Trophoblast cell (in vitro differentiated cells and primary cell): Measurements from ENCODE around the gene RIPK4.

Experiments used
- DNase-seq, 2 donors: peaks; one replicate each; pipeline ENCODE4 v3.0.0-alpha.2; 2016
- H2AFZ ChIP-seq: 2 replicates; pipeline ENCODE4 v1.6.1; 2013; ENCODE audit warnings: low read length, moderate library complexity, mild to moderate bottlenecking; ENCODE audit not compliant: insufficient read depth, poor library complexity
- H2AK5ac ChIP-seq: 2 replicates; pipeline ENCODE4 v1.6.1; 2013; ENCODE audit warnings: mild to moderate bottlenecking, low read length
- H2BK120ac ChIP-seq: 2 replicates; pipeline ENCODE4 v1.6.1; 2013; ENCODE audit warnings: low read length, mild to moderate bottlenecking, moderate library complexity; ENCODE audit not compliant: insufficient read depth, poor library complexity
- H2BK12ac ChIP-seq: 2 replicates; pipeline ENCODE4 v1.6.1; 2013; ENCODE audit warnings: mild to moderate bottlenecking, low read length, moderate library complexity
- H2BK5ac ChIP-seq: 2 replicates; pipeline ENCODE4 v1.6.1; 2013; ENCODE audit warnings: low read length, low read depth, moderate library complexity, mild to moderate bottlenecking; ENCODE audit not compliant: poor library complexity
- H3K14ac ChIP-seq: 2 replicates; pipeline ENCODE4 v1.6.1; 2013; ENCODE audit warnings: mild to moderate bottlenecking, low read length
- H3K18ac ChIP-seq: 2 replicates; pipeline ENCODE4 v1.6.1; 2013; ENCODE audit warnings: mild to moderate bottlenecking, low read length
- H3K23ac ChIP-seq: 2 replicates; pipeline ENCODE4 v1.6.1; 2013; ENCODE audit warnings: low read length
- H3K27ac ChIP-seq: 2 replicates; pipeline ENCODE4 v1.5.1; 2013; ENCODE audit warnings: low read depth, mild to moderate bottlenecking, inconsistent platforms, low read length, moderate library complexity
- H3K27me3 ChIP-seq: 2 replicates; pipeline ENCODE4 v1.6.1; 2013; ENCODE audit warnings: inconsistent platforms, mild to moderate bottlenecking, low read length, moderate library complexity; ENCODE audit not compliant: insufficient read depth
- H3K36me3 ChIP-seq, 2 experiments: 1 replicate in 1 of 2; 2 replicates in 1 of 2; pipeline ENCODE4 v1.6.1; 2013; ENCODE audit warnings: low read length in 2 of 2, mild to moderate bottlenecking in 2 of 2, moderate library complexity in 1 of 2; ENCODE audit not compliant: insufficient read depth in 2 of 2, control insufficient read depth in 1 of 2
- H3K4ac ChIP-seq: 2 replicates; pipeline ENCODE4 v1.6.1; 2013; ENCODE audit warnings: low read depth, mild to moderate bottlenecking, low read length, moderate library complexity
- H3K4me1 ChIP-seq, 2 experiments: 1 replicate in 1 of 2; 2 replicates in 1 of 2; pipeline ENCODE4 v1.6.1; 2013; ENCODE audit warnings: low read length in 2 of 2, mild to moderate bottlenecking in 2 of 2, moderate library complexity in 1 of 2; ENCODE audit not compliant: insufficient read depth in 2 of 2, control insufficient read depth in 1 of 2
- H3K4me2 ChIP-seq: 2 replicates; pipeline ENCODE4 v1.6.1; 2013; ENCODE audit warnings: inconsistent platforms, mild to moderate bottlenecking, low read length, moderate library complexity
- H3K4me3 ChIP-seq: 2 replicates; pipeline ENCODE4 v1.5.1; 2013; ENCODE audit warnings: mild to moderate bottlenecking, low read depth, low read length, inconsistent platforms
- H3K79me1 ChIP-seq: one replicate; pipeline ENCODE4 v1.6.1; 2013; ENCODE audit warnings: low read length
- H3K79me2 ChIP-seq: 2 replicates; pipeline ENCODE4 v1.6.1; 2013; ENCODE audit warnings: low read length, mild to moderate bottlenecking; ENCODE audit not compliant: control insufficient read depth, insufficient read depth, poor library complexity
- H3K9ac ChIP-seq: 2 replicates; pipeline ENCODE4 v1.6.1; 2013; ENCODE audit warnings: mild to moderate bottlenecking, low read length
- H3K9me3 ChIP-seq: 2 replicates; pipeline ENCODE4 v1.6.1; 2013; ENCODE audit warnings: low read depth, mild to moderate bottlenecking, control low read depth, inconsistent platforms, low read length; ENCODE audit not compliant: insufficient read depth
- H4K12ac ChIP-seq: 2 replicates; pipeline ENCODE4 v1.6.1; 2013; ENCODE audit warnings: low read depth, mild to moderate bottlenecking, low read length, moderate library complexity
- H4K8ac ChIP-seq: 2 replicates; pipeline ENCODE4 v1.6.1; 2013; ENCODE audit warnings: low read depth, mild to moderate bottlenecking, low read length, moderate library complexity
- H4K91ac ChIP-seq: one replicate; pipeline ENCODE4 v1.6.1; 2013; ENCODE audit warnings: low read depth, mild to moderate bottlenecking, low read length, moderate library complexity
- WGBS: extraction: QIAGEN DNeasy Blood & Tissue Kit; methylation state at CpG from one replicate; pipeline ENCODE4 v1.1.7; 2013; ENCODE audit warnings: missing lambda C conversion rate; ENCODE audit not compliant: insufficient read length, insufficient coverage; ENCODE audit errors: extremely low coverage; 5-methylcytosine and 5-hydroxymethylcytosine counted together

Gene RIPK4

GRCh38 chr21:41701749-41702148, 65.1 kb downstream of the RIPK4 start:
- Histone ChIP-seq H2BK5ac (no peak overlapping the region), H3K27me3 (peaks cover 2% of the 10 kb centered on the region), H2BK12ac (no peak overlapping the region), H3K18ac (no peak overlapping the region), H3K79me1 (no peaks in the 10 kb centered on the region), H2BK120ac (no peak overlapping the region), H3K23ac (no peak overlapping the region), H3K4me1 (no peaks in the 10 kb centered on the region), H3K9ac (no peak overlapping the region), H3K14ac (no peak overlapping the region), H4K8ac (no peak overlapping the region), H3K36me3 (no peaks in the 10 kb centered on the region), H3K4ac (no peak overlapping the region), H2AFZ (no peak overlapping the region), H3K4me3 (no peak overlapping the region), H3K4me2 (no peak overlapping the region), H4K12ac (no peak overlapping the region), H3K9me3 (no peaks in the 10 kb centered on the region), H4K91ac (no peak overlapping the region), H3K79me2 (no peaks in the 10 kb centered on the region), H2AK5ac (no peak overlapping the region), H3K27ac (no peak overlapping the region)
- DNase-seq = no peak
- WGBS = no CpG with 5 or more reads among the region's 10 CpGs

- H3K36me3 ChIP-seq = no peaks in the 10 kb centered on the region
- WGBS = no CpG with 5 or more reads among the region's 10 CpGs
- H3K4me1 ChIP-seq = no peaks in the 10 kb centered on the region
- no peak overlapping the region for H3K14ac ChIP-seq
- H3K4me2 ChIP-seq = no peak overlapping the region
- no peak overlapping the region for H3K4me3 ChIP-seq
- no peak overlapping the region for H4K91ac ChIP-seq
- H2BK12ac ChIP-seq = no peak overlapping the region
- H2AK5ac ChIP-seq = no peak overlapping the region
- no peaks in the 10 kb centered on the region for H3K79me2 ChIP-seq
- H3K79me1 ChIP-seq = no peaks in the 10 kb centered on the region
- no peaks in the 10 kb centered on the region for H3K27me3 ChIP-seq
- H3K27ac ChIP-seq = no peak overlapping the region
- H2AFZ ChIP-seq = no peak overlapping the region
- no peak overlapping the region for H3K9ac ChIP-seq
- H3K23ac ChIP-seq = no peak overlapping the region
- DNase-seq = no peak
- H4K12ac ChIP-seq = no peak overlapping the region
- H2BK120ac ChIP-seq = no peak overlapping the region
- no peak overlapping the region for H2BK5ac ChIP-seq
- no peaks in the 10 kb centered on the region for H3K9me3 ChIP-seq
- H4K8ac ChIP-seq = no peak overlapping the region
- H3K4ac ChIP-seq = no peak overlapping the region
- H3K18ac ChIP-seq = no peak overlapping the region
Observed at GRCh38 chr21:41699311-41699710, 67.5 kb downstream of the RIPK4 start.

GRCh38 chr21:41698071-41698470, 68.8 kb downstream of the RIPK4 start:
- Histone ChIP-seq H3K4me3 (no peak overlapping the region), H3K18ac (no peak overlapping the region), H3K4me1 (no peaks in the 10 kb centered on the region), H3K4me2 (no peak overlapping the region), H4K8ac (no peak overlapping the region), H3K9me3 (peaks cover 1% of the 10 kb centered on the region), H3K79me1 (no peaks in the 10 kb centered on the region), H3K14ac (no peak overlapping the region), H2BK12ac (no peak overlapping the region), H3K23ac (no peak overlapping the region), H3K79me2 (no peaks in the 10 kb centered on the region), H2AK5ac (no peak overlapping the region), H3K27ac (no peak overlapping the region), H4K91ac (no peak overlapping the region), H4K12ac (no peak overlapping the region), H2AFZ (no peak overlapping the region), H3K4ac (no peak overlapping the region), H3K27me3 (no peaks in the 10 kb centered on the region), H3K9ac (no peak overlapping the region), H2BK5ac (no peak overlapping the region), H3K36me3 (no peaks in the 10 kb centered on the region), H2BK120ac (no peak overlapping the region)
- no CpG with 5 or more reads among the region's 11 CpGs for WGBS
- no peak for DNase-seq

GRCh38 chr21:41695513-41695912, 71.3 kb downstream of the RIPK4 start:
- no peak overlapping the region for H4K12ac ChIP-seq
- DNase-seq = no peak

More at GRCh38 chr21:41695513-41695912, 71.3 kb downstream of the RIPK4 start:
- no peaks in the 10 kb centered on the region for H3K27me3 ChIP-seq
- H3K14ac ChIP-seq = no peak overlapping the region
- no peak overlapping the region for H3K18ac ChIP-seq
- no peak overlapping the region for H3K27ac ChIP-seq
- H3K79me2 ChIP-seq = no peaks in the 10 kb centered on the region
- no peak overlapping the region for H2AFZ ChIP-seq
- H3K23ac ChIP-seq = no peak overlapping the region
- no CpG with 5 or more reads among the region's 2 CpGs for WGBS
- H2BK5ac ChIP-seq = no peak overlapping the region
- no peaks in the 10 kb centered on the region for H3K36me3 ChIP-seq
- H3K4me3 ChIP-seq = no peak overlapping the region
- H2BK12ac ChIP-seq = no peak overlapping the region
- no peak overlapping the region for H4K8ac ChIP-seq
- H3K4ac ChIP-seq = no peak overlapping the region
- peaks cover 1% of the 10 kb centered on the region for H3K9me3 ChIP-seq
- H3K9ac ChIP-seq = no peak overlapping the region
- no peak overlapping the region for H2AK5ac ChIP-seq
- H3K4me2 ChIP-seq = no peak overlapping the region
- H3K79me1 ChIP-seq = no peaks in the 10 kb centered on the region
- H3K4me1 ChIP-seq = no peaks in the 10 kb centered on the region
- no peak overlapping the region for H4K91ac ChIP-seq
- H2BK120ac ChIP-seq = no peak overlapping the region
